ENCODE data around the gene CDK6. TPM values are rescaled to one million over a fixed set of nuclear protein-coding genes. Genes with fewer than 3 reads are reported as not detected.
A peak's percentile ranks its signal among the peaks of the same experiment; 100 is the strongest.

The CDK6 gene
- total and polyA plus RNA-seq, 2 experiments from 2014 or later = 7.4 to 23.7 TPM

DNA sequence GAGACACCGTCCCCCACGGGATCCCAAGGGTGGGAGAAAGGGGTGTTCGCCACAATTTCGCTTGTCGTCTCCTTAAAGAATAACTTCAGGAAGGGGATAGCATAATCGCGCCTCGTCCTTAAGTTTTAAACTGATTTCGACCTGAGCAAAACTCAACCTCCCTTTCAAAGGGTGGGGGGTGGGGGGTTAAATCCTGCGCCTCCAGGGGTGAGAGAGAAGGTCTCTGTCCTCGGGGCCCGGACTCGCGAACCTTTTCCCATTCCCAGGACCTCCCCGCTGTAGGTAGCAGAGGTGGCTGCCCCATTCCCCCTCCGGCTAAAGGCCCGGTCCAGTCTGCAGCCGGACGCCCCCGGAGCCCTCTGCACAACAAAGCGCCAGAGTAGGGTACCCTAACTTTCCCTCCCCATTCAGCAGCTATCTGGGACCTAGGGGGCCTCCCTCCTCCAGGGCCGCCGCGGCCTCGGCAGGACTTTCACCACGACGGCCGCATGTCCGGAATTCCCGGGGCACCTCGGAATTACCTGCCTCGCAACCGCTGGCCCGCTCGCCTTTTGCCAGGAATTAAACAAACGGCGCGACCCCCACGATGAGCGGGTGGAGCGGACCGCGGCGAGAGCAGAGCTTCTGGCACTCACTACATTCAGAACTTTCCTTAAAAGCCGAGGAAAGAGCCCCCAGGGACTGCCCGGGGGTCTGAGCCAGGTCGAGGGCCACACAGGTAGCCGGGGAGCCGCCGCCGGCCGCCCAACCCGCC is 1.7 kb downstream of the CDK6 start:
- peak overlapping the region; percentile 92 for H3K4me2 ChIP-seq
- no peaks in the 10 kb centered on the region; the same call in 2 of the 3 replicates for H3K9me3 Mint-ChIP-seq
- peaks cover 42% of the 10 kb centered on the region for H3K27me3 Mint-ChIP-seq (ENCODE audit: insufficient read depth, low read depth, poor library complexity)
- no peak for TF ChIP-seq CREB1 (CRISPR knock-in tag; IDR thresholded peaks at IDR 0.05; ENCODE audit: low read depth)
- no peak for TF ChIP-seq JUNB (IDR thresholded peaks at IDR 0.05; ENCODE audit: unreplicated experiment)
- no peak for TF ChIP-seq ZNF331 (CRISPR knock-in tag; IDR thresholded peaks at IDR 0.05; ENCODE audit: low read depth)
- no peak for TF ChIP-seq STAT1 (IDR thresholded peaks at IDR 0.05; ENCODE audit: unreplicated experiment)
- TF ChIP-seq, protein P1, sequence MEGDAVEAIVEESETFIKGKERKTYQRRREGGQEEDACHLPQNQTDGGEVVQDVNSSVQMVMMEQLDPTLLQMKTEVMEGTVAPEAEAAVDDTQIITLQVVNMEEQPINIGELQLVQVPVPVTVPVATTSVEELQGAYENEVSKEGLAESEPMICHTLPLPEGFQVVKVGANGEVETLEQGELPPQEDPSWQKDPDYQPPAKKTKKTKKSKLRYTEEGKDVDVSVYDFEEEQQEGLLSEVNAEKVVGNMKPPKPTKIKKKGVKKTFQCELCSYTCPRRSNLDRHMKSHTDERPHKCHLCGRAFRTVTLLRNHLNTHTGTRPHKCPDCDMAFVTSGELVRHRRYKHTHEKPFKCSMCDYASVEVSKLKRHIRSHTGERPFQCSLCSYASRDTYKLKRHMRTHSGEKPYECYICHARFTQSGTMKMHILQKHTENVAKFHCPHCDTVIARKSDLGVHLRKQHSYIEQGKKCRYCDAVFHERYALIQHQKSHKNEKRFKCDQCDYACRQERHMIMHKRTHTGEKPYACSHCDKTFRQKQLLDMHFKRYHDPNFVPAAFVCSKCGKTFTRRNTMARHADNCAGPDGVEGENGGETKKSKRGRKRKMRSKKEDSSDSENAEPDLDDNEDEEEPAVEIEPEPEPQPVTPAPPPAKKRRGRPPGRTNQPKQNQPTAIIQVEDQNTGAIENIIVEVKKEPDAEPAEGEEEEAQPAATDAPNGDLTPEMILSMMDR (conservative IDR thresholded peaks at IDR 0.05; ENCODE audit: low read depth in 2 of 2) = no peak
- 0 out of 2 replicates have a peak, but pooled peaks have one; percentile 15 for TF ChIP-seq NANOG (IDR thresholded peaks at IDR 0.05; ENCODE audit: borderline replicate concordance)
- no peak for TF ChIP-seq EZH2 (IDR thresholded peaks at IDR 0.05; ENCODE audit: low read depth, unreplicated experiment)
- TF ChIP-seq, protein P2, sequence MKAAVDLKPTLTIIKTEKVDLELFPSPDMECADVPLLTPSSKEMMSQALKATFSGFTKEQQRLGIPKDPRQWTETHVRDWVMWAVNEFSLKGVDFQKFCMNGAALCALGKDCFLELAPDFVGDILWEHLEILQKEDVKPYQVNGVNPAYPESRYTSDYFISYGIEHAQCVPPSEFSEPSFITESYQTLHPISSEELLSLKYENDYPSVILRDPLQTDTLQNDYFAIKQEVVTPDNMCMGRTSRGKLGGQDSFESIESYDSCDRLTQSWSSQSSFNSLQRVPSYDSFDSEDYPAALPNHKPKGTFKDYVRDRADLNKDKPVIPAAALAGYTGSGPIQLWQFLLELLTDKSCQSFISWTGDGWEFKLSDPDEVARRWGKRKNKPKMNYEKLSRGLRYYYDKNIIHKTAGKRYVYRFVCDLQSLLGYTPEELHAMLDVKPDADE (IDR thresholded peaks at IDR 0.05) = no peak
- TF ChIP-seq, protein P3, sequence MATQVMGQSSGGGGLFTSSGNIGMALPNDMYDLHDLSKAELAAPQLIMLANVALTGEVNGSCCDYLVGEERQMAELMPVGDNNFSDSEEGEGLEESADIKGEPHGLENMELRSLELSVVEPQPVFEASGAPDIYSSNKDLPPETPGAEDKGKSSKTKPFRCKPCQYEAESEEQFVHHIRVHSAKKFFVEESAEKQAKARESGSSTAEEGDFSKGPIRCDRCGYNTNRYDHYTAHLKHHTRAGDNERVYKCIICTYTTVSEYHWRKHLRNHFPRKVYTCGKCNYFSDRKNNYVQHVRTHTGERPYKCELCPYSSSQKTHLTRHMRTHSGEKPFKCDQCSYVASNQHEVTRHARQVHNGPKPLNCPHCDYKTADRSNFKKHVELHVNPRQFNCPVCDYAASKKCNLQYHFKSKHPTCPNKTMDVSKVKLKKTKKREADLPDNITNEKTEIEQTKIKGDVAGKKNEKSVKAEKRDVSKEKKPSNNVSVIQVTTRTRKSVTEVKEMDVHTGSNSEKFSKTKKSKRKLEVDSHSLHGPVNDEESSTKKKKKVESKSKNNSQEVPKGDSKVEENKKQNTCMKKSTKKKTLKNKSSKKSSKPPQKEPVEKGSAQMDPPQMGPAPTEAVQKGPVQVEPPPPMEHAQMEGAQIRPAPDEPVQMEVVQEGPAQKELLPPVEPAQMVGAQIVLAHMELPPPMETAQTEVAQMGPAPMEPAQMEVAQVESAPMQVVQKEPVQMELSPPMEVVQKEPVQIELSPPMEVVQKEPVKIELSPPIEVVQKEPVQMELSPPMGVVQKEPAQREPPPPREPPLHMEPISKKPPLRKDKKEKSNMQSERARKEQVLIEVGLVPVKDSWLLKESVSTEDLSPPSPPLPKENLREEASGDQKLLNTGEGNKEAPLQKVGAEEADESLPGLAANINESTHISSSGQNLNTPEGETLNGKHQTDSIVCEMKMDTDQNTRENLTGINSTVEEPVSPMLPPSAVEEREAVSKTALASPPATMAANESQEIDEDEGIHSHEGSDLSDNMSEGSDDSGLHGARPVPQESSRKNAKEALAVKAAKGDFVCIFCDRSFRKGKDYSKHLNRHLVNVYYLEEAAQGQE (IDR thresholded peaks at IDR 0.05; ENCODE audit: unreplicated experiment) = no peak
- peak; percentile 59 for TF ChIP-seq POLR2AphosphoS5 (IDR thresholded peaks at IDR 0.05; ENCODE audit: low read depth)
- no peak for TF ChIP-seq EZH2phosphoT487 (IDR thresholded peaks at IDR 0.05; ENCODE audit: unreplicated experiment)
- no peak overlapping the region for H3K27ac Mint-ChIP-seq
- peaks cover 34% of the 10 kb centered on the region for H3K27me3 ChIP-seq (ENCODE audit: insufficient read depth)
- ATAC-seq = peak; percentile 36
- no peak overlapping the region for H2AFZ ChIP-seq
- H3K4me3 Mint-ChIP-seq = peak overlapping the region; percentile 96
- H3F3A ChIP-seq (replicated peaks; ENCODE audit: low read depth) = no peaks in the 10 kb centered on the region
- peak overlapping the region; percentile 70 for H3K4me3 ChIP-seq
- peaks cover 39% of the 10 kb centered on the region for H3K4me1 Mint-ChIP-seq
- H3K36me3 Mint-ChIP-seq (ENCODE audit: low read depth) = peaks cover 8% of the 10 kb centered on the region; the same call in 2 of the 3 replicates
- H4K20me1 ChIP-seq (replicated peaks; ENCODE audit: insufficient read depth) = no peaks in the 10 kb centered on the region
- peaks cover 40% of the 10 kb centered on the region for H3K4me1 ChIP-seq (ENCODE audit: insufficient read depth)
- H3K27ac ChIP-seq (ENCODE audit: low read depth) = no peak overlapping the region
- no peaks in the 10 kb centered on the region for H3K9me2 ChIP-seq (ENCODE audit: insufficient read depth)
- H3K36me3 ChIP-seq (ENCODE audit: insufficient read depth) = no peaks in the 10 kb centered on the region
- H3K79me2 ChIP-seq (replicated peaks; ENCODE audit: insufficient read depth) = peaks cover 14% of the 10 kb centered on the region
- peak; percentile 75 for DNase-seq (ENCODE audit: low spot score)
